ENCODE results near the gene TBCA.

GRCh38 chr5:77751328-77752023, 24.7 kb downstream of the TBCA start:
- no peak for TF ChIP-seq CTCF (conservative IDR thresholded peaks at IDR 0.05; ENCODE audit: low read length)
- TF ChIP-seq EZH2phosphoT487 (IDR thresholded peaks at IDR 0.05; ENCODE audit: borderline replicate concordance, low read depth, low read length) = no peak
